NCI-H2171 treated with DMSO at 0.1 percent for 48 hours (cell line): Measurements from ENCODE around the gene CYP21A2.
A peak's percentile ranks its signal among the peaks of the same experiment; 100 is the strongest.
"Not testable (repeated sequence)": the region's sequence is repeated elsewhere in the genome, so short reads cannot be mapped to it uniquely, and the experiment has no call there.

Source experiments
- DNase-seq: peaks from one replicate; lab custom pipeline; 2025; lab: John Stamatoyannopoulos, UW

CYP21A2 gene

GRCh38 chr6:32035283-32036013, 2.8 kb upstream of the CYP21A2 start:
- DNase-seq = not testable (repeated sequence)

- not testable (repeated sequence) for DNase-seq
These were observed 1.1 kb upstream of the CYP21A2 start for GRCh38 chr6:32037136-32037535.

GRCh38 chr6:32038878-32039277, 663 bp downstream of the CYP21A2 start:
- not testable (repeated sequence) for DNase-seq

- DNase-seq = not testable (repeated sequence)
These were observed 1.4 kb downstream of the CYP21A2 start for GRCh38 chr6:32039321-32040274.

GRCh38 chr6:32040299-32041049, 2.3 kb downstream of the CYP21A2 start:
- DNase-seq = not testable (repeated sequence)

- not testable (repeated sequence) for DNase-seq
These were observed 2.8 kb downstream of the CYP21A2 start for GRCh38 chr6:32041050-32041321.

DNA sequence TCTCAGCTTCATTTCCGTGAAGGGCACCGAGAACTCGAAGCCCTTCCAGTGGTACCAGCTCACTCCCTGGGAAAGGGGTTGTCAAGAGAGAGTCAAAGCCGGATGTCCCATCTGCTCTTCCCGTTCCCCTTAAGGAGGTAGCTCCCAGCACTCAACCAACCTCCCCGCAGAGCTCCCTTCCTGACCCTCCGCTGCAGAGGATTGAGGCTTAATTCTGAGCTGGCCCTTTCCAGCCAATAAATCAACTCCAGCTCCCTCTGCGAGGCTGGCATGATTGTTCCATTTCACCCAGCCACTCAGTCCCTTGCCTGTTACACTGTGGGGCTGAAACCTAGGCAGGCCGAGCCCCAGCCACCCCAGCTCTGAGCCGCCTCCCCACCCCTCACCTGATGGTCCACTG, 3.2 kb downstream of the CYP21A2 start:
- DNase-seq = not testable (repeated sequence)

DNA sequence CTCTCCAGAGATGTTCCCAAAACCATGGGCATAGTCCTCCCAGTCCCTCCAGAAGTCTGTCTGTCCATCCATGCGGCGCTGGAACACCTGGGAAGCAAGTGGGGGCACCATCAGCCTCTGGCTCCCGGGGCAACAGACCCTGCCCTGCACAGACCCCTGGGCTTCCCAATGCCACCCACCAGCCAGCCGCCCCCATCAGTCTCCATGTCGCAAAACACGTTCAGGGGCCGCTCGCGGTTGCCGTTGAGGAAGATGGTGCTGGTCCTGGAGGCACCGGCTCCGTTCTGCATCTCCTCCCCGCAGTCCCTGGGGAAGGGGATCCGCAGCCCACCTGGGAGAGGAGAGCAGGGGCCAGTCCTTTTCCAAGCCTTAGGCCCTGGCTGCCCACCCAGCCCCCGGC, 4.1 kb downstream of the CYP21A2 start:
- DNase-seq = not testable (repeated sequence)

GRCh38 chr6:32043589-32044380, 5.6 kb downstream of the CYP21A2 start:
- not testable (repeated sequence) for DNase-seq

- DNase-seq = not testable (repeated sequence)
These were observed 6.7 kb downstream of the CYP21A2 start for GRCh38 chr6:32044916-32045315.

DNA sequence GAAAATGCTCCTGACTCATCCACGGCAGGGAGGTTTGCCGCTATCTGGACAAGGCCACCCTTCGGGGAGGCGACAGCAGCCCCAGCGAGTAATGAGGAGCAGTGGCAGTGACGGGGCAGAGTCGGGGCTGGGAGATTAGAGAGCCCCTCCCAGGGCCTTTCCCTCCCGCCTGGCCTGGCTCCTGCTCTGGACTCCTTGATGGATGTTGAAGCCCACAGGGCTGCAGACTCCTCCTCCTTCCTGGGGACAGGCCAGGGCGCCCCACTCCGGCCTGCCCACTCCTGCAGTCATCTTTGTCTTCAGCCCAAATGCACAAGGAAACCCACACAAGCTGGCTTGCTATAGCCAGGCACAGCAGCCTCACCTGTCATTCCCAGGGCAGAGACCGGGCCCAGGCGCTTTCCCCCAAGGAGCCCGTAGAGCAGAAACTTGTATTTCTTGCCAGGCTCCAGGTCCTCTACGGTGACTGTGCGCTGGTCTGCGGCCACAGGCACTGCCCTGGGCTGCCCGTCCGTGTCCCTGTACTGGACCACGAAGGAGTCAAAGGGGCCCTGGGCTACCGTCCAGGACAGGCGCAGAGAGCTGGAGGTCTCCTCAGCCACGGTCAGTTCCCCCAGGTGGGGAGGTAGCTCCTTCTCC, 7.7 kb downstream of the CYP21A2 start:
- DNase-seq = no peak

DNA sequence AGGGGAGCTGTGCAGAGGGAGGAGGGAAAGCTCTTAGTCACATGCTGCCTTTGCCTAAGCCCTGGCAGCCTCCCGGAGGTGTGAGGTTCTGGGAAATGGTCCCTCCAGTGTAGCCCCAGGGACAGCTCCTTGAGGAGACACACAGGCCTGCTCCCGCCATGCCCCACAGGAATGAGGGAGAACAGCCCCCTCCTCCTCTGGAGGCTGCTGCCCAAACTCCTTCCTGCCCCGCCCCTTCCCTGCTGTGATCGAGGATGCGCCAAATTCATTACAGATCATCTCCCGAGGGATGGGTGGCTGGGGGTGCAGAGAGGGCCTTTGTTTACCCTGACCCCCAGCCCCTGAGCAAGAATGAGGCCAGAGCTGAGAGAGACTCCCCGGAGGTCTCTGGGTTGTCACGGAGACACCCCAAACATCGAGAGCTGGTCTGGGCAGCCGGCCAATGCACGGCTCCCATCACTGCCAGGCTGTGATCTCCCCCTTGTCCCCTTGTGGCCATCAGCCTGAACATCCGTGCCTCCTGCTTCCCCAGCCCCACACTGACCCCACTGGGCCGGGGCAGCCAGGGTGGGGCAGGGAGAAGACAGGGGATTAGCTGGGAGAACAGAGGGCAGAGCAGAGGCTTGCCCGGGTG, 8.4 kb downstream of the CYP21A2 start:
- peak; percentile 40 for DNase-seq

- DNase-seq = no peak
These were observed 8.9 kb downstream of the CYP21A2 start for GRCh38 chr6:32047084-32047478.

GRCh38 chr6:32047539-32047854, 9.3 kb downstream of the CYP21A2 start:
- no peak for DNase-seq

DNA sequence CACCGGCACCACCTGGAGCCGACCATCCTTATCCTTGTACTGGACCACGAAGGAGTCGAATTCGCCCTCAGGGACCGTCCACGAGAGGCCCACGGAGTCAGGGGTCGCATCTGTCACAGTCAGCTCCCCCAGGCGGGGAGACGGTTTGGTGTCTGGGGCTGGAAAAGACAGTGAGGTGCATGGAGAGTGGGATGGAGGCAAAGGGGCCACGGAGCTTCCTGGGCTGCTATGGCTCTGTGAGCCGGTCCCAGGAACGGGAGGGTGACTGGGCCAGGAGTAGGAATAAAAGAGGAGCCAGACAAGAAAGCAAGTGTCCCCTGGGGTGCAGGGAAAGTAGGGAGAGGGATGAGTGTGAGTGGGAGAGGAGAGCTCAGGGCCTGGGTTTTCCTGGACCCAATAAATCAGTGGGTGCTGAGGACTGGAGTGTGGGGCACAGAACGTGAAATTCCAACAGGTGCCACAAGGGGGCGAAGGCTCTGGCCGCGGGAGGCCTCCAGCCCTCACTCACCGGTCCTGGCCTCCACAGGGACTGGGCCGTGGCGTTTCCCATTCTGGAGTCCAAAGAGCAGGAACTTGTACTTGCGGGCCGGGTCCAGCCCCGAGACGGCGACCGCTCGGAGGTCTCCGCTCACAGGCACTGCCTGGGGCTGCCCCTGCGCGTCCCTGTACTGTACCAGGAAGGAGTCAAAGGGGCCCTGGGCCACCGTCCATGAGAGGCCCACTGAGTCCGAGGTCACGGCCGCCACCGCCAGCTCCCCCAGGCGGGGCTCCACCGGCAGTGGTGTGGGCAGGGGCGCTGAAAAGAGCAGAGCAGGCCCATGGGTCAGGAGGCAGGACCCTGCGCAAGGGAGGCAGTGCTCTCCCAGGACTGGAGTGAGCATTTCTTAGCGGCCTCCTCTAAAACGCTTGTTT, 9.9 kb downstream of the CYP21A2 start:
- DNase-seq = peak; percentile 23

DNA sequence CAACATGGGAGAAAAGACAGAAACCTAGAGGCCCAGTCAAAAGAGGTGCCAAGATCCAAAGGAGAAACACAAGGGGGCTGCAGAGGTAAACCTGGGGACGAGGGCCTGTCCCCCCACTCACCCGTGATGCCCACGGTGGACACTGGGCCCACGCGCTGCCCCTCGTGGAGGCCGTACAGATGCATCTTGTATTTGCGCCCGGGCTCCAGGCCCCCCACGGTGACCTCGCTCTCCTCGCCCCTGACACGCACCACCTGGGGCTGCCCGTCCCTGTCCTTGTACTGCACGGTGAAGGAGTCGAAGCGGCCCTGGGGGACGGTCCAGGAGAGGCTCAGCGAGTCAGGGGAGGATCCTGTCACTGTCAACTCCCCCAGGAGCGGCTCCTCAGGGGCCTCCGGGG, 10.9 kb downstream of the CYP21A2 start:
- not testable (repeated sequence) for DNase-seq

GRCh38 chr6:32049736-32050135, 11.5 kb downstream of the CYP21A2 start:
- not testable (repeated sequence) for DNase-seq

- DNase-seq = no peak
These were observed 12.3 kb downstream of the CYP21A2 start for GRCh38 chr6:32050562-32050961.

DNA sequence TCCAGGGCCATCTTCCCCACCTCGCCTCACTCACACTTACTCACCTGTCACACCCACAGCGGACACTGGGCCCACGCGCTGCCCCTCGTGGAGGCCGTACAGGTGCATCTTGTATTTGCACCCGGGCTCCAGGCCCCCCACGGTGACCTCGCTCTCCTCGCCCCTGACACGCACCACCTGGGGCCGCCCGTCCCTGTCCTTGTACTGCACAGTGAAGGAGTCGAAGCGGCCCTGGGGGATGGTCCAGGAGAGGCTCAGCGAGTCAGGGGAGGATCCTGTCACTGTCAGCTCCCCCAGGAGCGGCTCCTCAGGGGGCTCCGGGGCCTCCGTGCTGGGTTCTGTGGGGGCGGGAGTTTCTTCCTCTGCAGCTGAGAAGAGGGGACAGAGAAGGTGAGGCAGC, 14.4 kb downstream of the CYP21A2 start:
- DNase-seq = not testable (repeated sequence)

DNA sequence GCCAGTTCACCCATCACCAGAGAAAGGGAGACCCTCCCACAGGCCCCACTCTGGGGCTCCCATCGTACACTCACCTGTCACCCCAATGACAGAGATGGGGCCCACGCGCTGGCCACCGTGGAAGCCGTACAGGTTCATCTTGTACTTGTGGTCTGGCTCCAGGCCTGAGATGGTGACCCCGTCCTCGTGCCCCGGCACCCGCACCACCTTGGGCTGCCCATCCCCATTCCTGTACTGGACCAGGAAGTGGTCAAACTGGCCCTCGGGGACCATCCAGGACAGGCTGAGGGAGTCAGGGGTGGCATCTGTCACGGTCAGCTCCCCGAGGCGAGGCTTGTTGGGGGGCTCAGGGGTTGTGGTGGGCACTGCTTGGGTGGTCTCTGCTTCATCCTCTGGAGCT, 15.1 kb downstream of the CYP21A2 start:
- DNase-seq = not testable (repeated sequence)
